ENCODE results near the gene CDKL2.

- TF ChIP-seq PKNOX1 (IDR thresholded peaks at IDR 0.05) (no peak), FOXK2 (IDR thresholded peaks at IDR 0.05) (no peak)
Observed at GRCh38 chr4:75658876-75659275, 28.5 kb upstream of the CDKL2 start.
